ENCODE data around the gene NDUFS1.
"Not testable (repeated sequence)": the region's sequence is repeated elsewhere in the genome, so short reads cannot be mapped to it uniquely, and the experiment has no call there.

DNA sequence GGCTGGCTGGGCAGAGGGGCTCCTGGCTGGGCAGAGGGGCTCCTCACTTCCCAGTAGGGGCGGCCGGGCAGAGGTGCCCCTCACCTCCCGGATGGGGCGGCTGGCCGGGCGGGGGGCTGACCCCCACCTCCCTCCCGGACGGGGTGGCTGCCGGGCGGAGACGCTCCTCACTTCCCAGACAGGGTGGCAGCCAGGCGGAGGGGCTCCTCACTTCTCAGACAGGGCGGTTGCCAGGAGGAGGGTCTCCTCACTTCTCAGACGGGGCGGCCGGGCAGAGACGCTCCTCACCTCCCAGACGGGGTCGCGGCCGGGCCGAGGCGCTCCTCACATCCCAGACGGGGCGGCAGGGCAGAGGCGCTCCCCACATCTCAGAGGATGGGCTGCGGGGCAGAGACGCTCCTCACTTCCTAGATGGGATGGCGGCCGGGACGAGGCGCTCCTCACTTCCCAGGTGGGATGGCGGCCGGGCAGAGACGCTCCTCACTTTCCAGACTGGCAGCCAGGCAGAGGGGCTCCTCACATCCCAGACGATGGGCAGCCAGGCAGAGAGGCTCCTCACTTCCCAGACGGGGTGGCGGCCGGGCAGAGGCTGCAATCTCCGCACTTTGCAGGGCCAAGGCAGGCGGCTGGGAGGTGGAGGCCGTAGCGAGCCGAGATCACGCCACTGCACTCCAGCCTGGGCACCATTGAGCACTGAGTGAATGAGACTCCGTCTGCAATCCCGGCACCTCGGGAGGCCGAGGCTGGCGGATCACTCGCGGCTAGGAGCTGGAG, 12.6 kb upstream of the NDUFS1 start:
- TF ChIP-seq POLR2A (IDR thresholded peaks at IDR 0.05): not testable (repeated sequence)
- TF ChIP-seq, protein P1, sequence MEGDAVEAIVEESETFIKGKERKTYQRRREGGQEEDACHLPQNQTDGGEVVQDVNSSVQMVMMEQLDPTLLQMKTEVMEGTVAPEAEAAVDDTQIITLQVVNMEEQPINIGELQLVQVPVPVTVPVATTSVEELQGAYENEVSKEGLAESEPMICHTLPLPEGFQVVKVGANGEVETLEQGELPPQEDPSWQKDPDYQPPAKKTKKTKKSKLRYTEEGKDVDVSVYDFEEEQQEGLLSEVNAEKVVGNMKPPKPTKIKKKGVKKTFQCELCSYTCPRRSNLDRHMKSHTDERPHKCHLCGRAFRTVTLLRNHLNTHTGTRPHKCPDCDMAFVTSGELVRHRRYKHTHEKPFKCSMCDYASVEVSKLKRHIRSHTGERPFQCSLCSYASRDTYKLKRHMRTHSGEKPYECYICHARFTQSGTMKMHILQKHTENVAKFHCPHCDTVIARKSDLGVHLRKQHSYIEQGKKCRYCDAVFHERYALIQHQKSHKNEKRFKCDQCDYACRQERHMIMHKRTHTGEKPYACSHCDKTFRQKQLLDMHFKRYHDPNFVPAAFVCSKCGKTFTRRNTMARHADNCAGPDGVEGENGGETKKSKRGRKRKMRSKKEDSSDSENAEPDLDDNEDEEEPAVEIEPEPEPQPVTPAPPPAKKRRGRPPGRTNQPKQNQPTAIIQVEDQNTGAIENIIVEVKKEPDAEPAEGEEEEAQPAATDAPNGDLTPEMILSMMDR (IDR thresholded peaks at IDR 0.05): not testable (repeated sequence)

Data from right lobe of liver (tissue), 4 donors.